Epithelial cell of proximal tubule (primary cell): ENCODE measurements around the gene ADRM1. TPM values are rescaled to one million over a fixed set of nuclear protein-coding genes. Genes with fewer than 3 reads are reported as not detected.

Experiments
- DNase-seq: peaks from one replicate; pipeline ENCODE4 v3.0.0-alpha.2; 2011; ENCODE audit warnings: low read depth
- H3K4me3 ChIP-seq: 2 replicates; pipeline ENCODE4 v1.5.1; 2011; ENCODE audit warnings: low read depth, mild to moderate bottlenecking, low read length
- CTCF ChIP-seq: conservative IDR thresholded peaks from 2 replicates; pipeline ENCODE4 v1.5.1; 2012; ENCODE audit warnings: low read depth, mild to moderate bottlenecking, low read length
- total RNA-seq: library from RNA; depleted of rRNA; stranded (reverse); fragments of >200 nt; gene quantifications from 2 replicates; pipeline ENCODE4 v1.2.3, GENCODE V29; 2015

The ADRM1 gene
- total RNA-seq, 1 donor from 2014 or later: 227 TPM

- no peak for TF ChIP-seq CTCF
- no peak overlapping the region for H3K4me3 ChIP-seq
- no peak for DNase-seq
These were observed 3.1 kb downstream of the ADRM1 start for GRCh38 chr20:62305765-62306413.

GRCh38 chr20:62306414-62307187 lies 3.8 kb downstream of the ADRM1 start:
- no peak overlapping the region for H3K4me3 ChIP-seq
- no peak for DNase-seq
- TF ChIP-seq CTCF: no peak

- TF ChIP-seq CTCF: no peak
- DNase-seq: no peak
- no peak overlapping the region for H3K4me3 ChIP-seq
These were observed 4.7 kb downstream of the ADRM1 start for GRCh38 chr20:62307226-62308101.

- TF ChIP-seq CTCF: no peak
- H3K4me3 ChIP-seq: no peak overlapping the region
- no peak for DNase-seq
These were observed 5.5 kb downstream of the ADRM1 start for GRCh38 chr20:62308102-62308822.

GRCh38 chr20:62309198-62309944 lies 6.6 kb downstream of the ADRM1 start:
- no peak overlapping the region for H3K4me3 ChIP-seq
- no peak for DNase-seq
- TF ChIP-seq CTCF: no peak
